RWPE2 (cell line): Measurements from ENCODE around the gene MARVELD1.

ENCODE experiments used
- ATAC-seq: fragments of 200-7000 bp; cut with Tn5 transposase; 3 replicates; pipeline ENCODE4 v1.9.1; 2021; ENCODE audit warnings: low read depth
- DNase-seq: peaks from one replicate; pipeline ENCODE4 v3.0.0-alpha.2; 2020; ENCODE audit warnings: low spot score
- H3K27ac ChIP-seq: fragments of 450-650 bp; 2 replicates; pipeline ENCODE4 v1.5.1; 2017; ENCODE audit warnings: mild to moderate bottlenecking; ENCODE audit not compliant: poor library complexity, severe bottlenecking
- H3K27me3 ChIP-seq: fragments of 250-450 bp; sonication (Bioruptor Pico); 2 replicates; pipeline ENCODE4 v1.5.1; 2021; ENCODE audit warnings: mild to moderate bottlenecking, moderate library complexity; ENCODE audit not compliant: insufficient read depth, poor library complexity, severe bottlenecking
- H3K36me3 ChIP-seq: fragments of 250-450 bp; sonication (Bioruptor Pico); 2 replicates; pipeline ENCODE4 v1.5.1; 2020; ENCODE audit warnings: low read depth, mild to moderate bottlenecking, moderate library complexity
- H3K4me1 ChIP-seq: fragments of 250-450 bp; sonication (Bioruptor Pico); 2 replicates; pipeline ENCODE4 v1.5.1; 2021; ENCODE audit warnings: mild to moderate bottlenecking, moderate library complexity; ENCODE audit not compliant: insufficient read depth, poor library complexity, severe bottlenecking
- H3K4me3 ChIP-seq: fragments of 250-450 bp; sonication (Bioruptor Pico); 2 replicates; pipeline ENCODE4 v1.5.1; 2021; ENCODE audit warnings: mild to moderate bottlenecking, moderate library complexity; ENCODE audit not compliant: severe bottlenecking
- H3K9me3 ChIP-seq: fragments of 250-450 bp; sonication (Bioruptor Pico); 2 replicates; pipeline ENCODE4 v1.5.1; 2021; ENCODE audit warnings: mild to moderate bottlenecking, moderate library complexity; ENCODE audit not compliant: severe bottlenecking
- CTCF ChIP-seq: fragments of 450-650 bp; IDR thresholded peaks from one replicate; pipeline ENCODE4 v1.5.1; 2017; ENCODE audit warnings: mild to moderate bottlenecking, moderate library complexity; ENCODE audit not compliant: poor library complexity, severe bottlenecking

MARVELD1 gene

GRCh38 chr10:97744405-97745035 is 31.0 kb downstream of the MARVELD1 start:
- no peak for DNase-seq
- TF ChIP-seq CTCF = no peak
- Histone ChIP-seq H3K27me3 (no peaks in the 10 kb centered on the region), H3K36me3 (peaks cover 90% of the 10 kb centered on the region), H3K4me1 (no peaks in the 10 kb centered on the region), H3K27ac (no peak overlapping the region), H3K4me3 (no peak overlapping the region), H3K9me3 (no peaks in the 10 kb centered on the region)
- ATAC-seq = no peak

DNA sequence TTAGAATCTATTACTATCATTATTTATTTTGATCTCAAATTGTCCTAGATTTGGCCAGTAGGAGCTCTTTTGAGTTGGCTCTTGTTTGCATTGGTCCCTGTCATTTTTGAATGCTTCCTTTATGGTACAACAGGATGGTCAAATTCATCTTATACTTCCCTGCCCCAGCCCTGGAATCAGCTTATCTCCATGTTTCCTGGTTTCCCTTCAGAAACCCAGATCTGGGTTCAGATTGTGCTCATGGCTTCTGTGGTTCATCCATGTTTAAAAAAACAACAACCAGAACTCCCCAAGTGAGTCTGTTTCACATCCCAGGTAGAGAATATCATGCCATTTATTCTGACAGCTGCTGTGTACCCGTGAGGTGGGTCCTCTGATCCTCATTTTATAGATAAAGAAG is 34.0 kb downstream of the MARVELD1 start:
- no peaks in the 10 kb centered on the region for H3K9me3 ChIP-seq
- H3K4me3 ChIP-seq = no peak overlapping the region
- no peaks in the 10 kb centered on the region for H3K4me1 ChIP-seq
- no peak overlapping the region for H3K27ac ChIP-seq
- no peaks in the 10 kb centered on the region for H3K27me3 ChIP-seq
- ATAC-seq (no peak), DNase-seq (no peak)
- no peak for TF ChIP-seq CTCF
- peaks cover 81% of the 10 kb centered on the region for H3K36me3 ChIP-seq

DNA sequence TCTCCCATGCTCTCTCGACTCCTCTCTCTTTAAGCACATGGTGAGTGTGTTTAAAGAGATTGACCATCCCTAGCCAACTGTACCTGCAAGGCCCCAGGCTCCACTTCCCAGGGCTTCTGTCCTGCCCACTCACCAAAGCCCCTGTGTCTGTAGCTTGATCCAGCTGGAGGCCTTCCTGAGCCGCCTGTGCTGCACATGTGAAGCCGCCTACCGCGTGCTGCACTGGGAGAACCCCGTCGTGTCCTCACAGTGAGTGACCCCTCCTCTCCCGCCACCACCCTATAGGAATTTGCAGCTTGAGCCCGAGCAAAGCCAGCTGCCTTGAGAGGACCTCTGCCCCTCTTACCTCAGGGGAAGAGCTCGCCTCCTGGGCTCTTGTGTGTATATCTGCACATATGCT is 34.6 kb downstream of the MARVELD1 start:
- Histone ChIP-seq H3K27ac (no peak overlapping the region), H3K9me3 (no peaks in the 10 kb centered on the region), H3K36me3 (peaks cover 80% of the 10 kb centered on the region), H3K4me3 (no peak overlapping the region), H3K27me3 (no peaks in the 10 kb centered on the region), H3K4me1 (no peaks in the 10 kb centered on the region)
- ATAC-seq (no peak), DNase-seq (no peak)
- TF ChIP-seq CTCF = no peak

GRCh38 chr10:97752956-97753355 is 39.4 kb downstream of the MARVELD1 start:
- no peaks in the 10 kb centered on the region for H3K27me3 ChIP-seq
- H3K27ac ChIP-seq = no peak overlapping the region
- no peaks in the 10 kb centered on the region for H3K4me1 ChIP-seq
- no peak for ATAC-seq
- no peaks in the 10 kb centered on the region for H3K9me3 ChIP-seq
- no peak for TF ChIP-seq CTCF
- DNase-seq = no peak
- peaks cover 63% of the 10 kb centered on the region for H3K36me3 ChIP-seq
- no peak overlapping the region for H3K4me3 ChIP-seq

GRCh38 chr10:97754726-97755125 is 41.2 kb downstream of the MARVELD1 start:
- ATAC-seq (no peak), DNase-seq (no peak)
- H3K36me3 ChIP-seq = peaks cover 58% of the 10 kb centered on the region
- no peak for TF ChIP-seq CTCF
- H3K27ac ChIP-seq = no peak overlapping the region
- no peaks in the 10 kb centered on the region for H3K27me3 ChIP-seq
- no peak overlapping the region for H3K4me3 ChIP-seq
- no peaks in the 10 kb centered on the region for H3K9me3 ChIP-seq
- H3K4me1 ChIP-seq = no peaks in the 10 kb centered on the region
